GM23248 (cell line): Measurements from ENCODE around the gene LRRC45. TPM values are rescaled to one million over a fixed set of nuclear protein-coding genes. Genes with fewer than 3 reads are reported as not detected.

Source experiments
- DNase-seq: peaks from one replicate; pipeline ENCODE4 v3.0.0-alpha.2; 2015
- H2AFZ ChIP-seq: fragments of 200-600 bp; sonication (generic); 2 replicates; pipeline ENCODE4 v1.6.1; 2016; ENCODE audit warnings: antibody characterized with exemption
- H3F3A ChIP-seq: fragments of 200-600 bp; sonication (generic); 2 replicates; pipeline ENCODE4 v1.6.1; 2016; ENCODE audit warnings: mild to moderate bottlenecking, antibody characterized with exemption, mixed run types; ENCODE audit not compliant: insufficient read depth
- H3K27ac ChIP-seq: fragments of 200-600 bp; sonication (generic); 2 replicates; pipeline ENCODE4 v1.5.1; 2016; ENCODE audit warnings: mild to moderate bottlenecking
- H3K27me3 ChIP-seq: fragments of 200-600 bp; sonication (generic); replicated peaks from 2 replicates; pipeline ENCODE4 v1.6.1; 2016; ENCODE audit warnings: mild to moderate bottlenecking; ENCODE audit not compliant: insufficient read depth
- H3K36me3 ChIP-seq: fragments of 200-600 bp; sonication (generic); 2 replicates; pipeline ENCODE4 v1.6.1; 2016; ENCODE audit warnings: low read depth, mild to moderate bottlenecking
- H3K4me1 ChIP-seq: fragments of 200-600 bp; sonication (generic); 2 replicates; pipeline ENCODE4 v1.6.1; 2016; ENCODE audit warnings: mild to moderate bottlenecking; ENCODE audit not compliant: insufficient read depth
- H3K4me2 ChIP-seq: fragments of 200-600 bp; sonication (generic); one replicate; pipeline ENCODE4 v1.6.1; 2016; ENCODE audit warnings: mild to moderate bottlenecking; ENCODE audit not compliant: unreplicated experiment
- H3K4me3 ChIP-seq: fragments of 200-600 bp; sonication (generic); 2 replicates; pipeline ENCODE4 v1.5.1; 2016; ENCODE audit warnings: mild to moderate bottlenecking
- H3K79me2 ChIP-seq: fragments of 200-600 bp; sonication (generic); 2 replicates; pipeline ENCODE4 v1.6.1; 2016; ENCODE audit warnings: mild to moderate bottlenecking; ENCODE audit not compliant: insufficient read depth
- H3K9ac ChIP-seq: fragments of 200-600 bp; sonication (generic); 2 replicates; pipeline ENCODE4 v1.6.1; 2016; ENCODE audit warnings: mild to moderate bottlenecking
- H3K9me2 ChIP-seq: fragments of 200-600 bp; sonication (generic); 2 replicates; pipeline ENCODE4 v1.6.1; 2016; ENCODE audit warnings: mixed run types, mild to moderate bottlenecking, moderate library complexity; ENCODE audit not compliant: insufficient read depth
- H3K9me3 ChIP-seq: fragments of 200-600 bp; sonication (generic); one replicate; pipeline ENCODE4 v1.6.1; 2017; ENCODE audit warnings: low read depth
- H4K20me1 ChIP-seq: fragments of 200-600 bp; sonication (generic); 2 replicates; pipeline ENCODE4 v1.6.0; 2016; ENCODE audit not compliant: insufficient read depth
- EZH2 ChIP-seq: fragments of 200-600 bp; sonication (generic); IDR thresholded peaks from 2 replicates; pipeline ENCODE4 v1.6.1; 2018; ENCODE audit warnings: antibody characterized with exemption, mild to moderate bottlenecking; ENCODE audit not compliant: insufficient read depth, poor library complexity, severe bottlenecking
- EZH2phosphoT487 ChIP-seq: fragments of 200-600 bp; sonication (generic); IDR thresholded peaks from 2 replicates; pipeline ENCODE4 v1.6.1; 2018; ENCODE audit warnings: antibody characterized with exemption, moderate library complexity, mild to moderate bottlenecking, low read depth; ENCODE audit not compliant: insufficient read depth
- WGBS, 2 experiments: methylation state at CpG; one replicate each; pipeline ENCODE4 v1.1.6; 2015 to 2017; ENCODE audit warnings: low lambda C conversion rate in 2 of 2, low coverage in 1 of 2; ENCODE audit errors: missing lambda C conversion rate in 2 of 2; 5-methylcytosine and 5-hydroxymethylcytosine counted together
- in situ Hi-C: fragments of 300-500 bp; cut with MboI; formaldehyde crosslinking; loops from 2 replicates; pipeline ENCODE4 v1.15.0; 2020
- polyA plus RNA-seq: library from polyadenylated mRNA; unstranded; fragments of >200 nt; fragmentation: Nextera tagmentation; extraction: Ambion mirVana; gene quantifications from 2 replicates; pipeline ENCODE4 v1.2.1, GENCODE V29; 2016
- total RNA-seq: library from RNA; depleted of rRNA; stranded (reverse); fragments of >200 nt; shearing (Covaris generic); gene quantifications from 2 replicates; pipeline ENCODE4 v1.2.3, GENCODE V29; 2014

The LRRC45 gene
- total and polyA plus RNA-seq, 2 experiments from 2014 or later, result 4.5 to 14.8 TPM

DNA sequence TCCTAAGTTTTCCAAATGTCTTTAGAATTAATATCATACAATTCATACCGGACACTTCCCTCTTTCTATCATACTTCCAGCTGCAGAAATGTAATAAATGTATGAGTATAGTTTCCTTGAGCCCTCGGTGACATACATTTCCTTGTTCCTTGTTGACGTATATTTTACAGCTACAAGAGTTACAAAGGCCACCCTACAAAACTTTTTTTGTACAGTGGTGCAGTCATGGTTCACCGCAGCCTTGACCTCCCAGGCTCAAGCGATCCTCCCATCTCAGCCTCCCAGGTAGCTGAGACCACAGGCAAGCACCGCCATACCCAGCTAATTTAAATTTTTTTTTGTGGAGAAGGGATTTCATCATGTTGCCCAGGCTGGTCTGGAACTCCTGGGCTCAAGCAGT lies 49.7 kb downstream of the LRRC45 start:
- H3K4me1 ChIP-seq, result no peaks in the 10 kb centered on the region
- H3K27me3 ChIP-seq, result no peaks in the 10 kb centered on the region
- H3K4me3 ChIP-seq, result no peak overlapping the region
- H3F3A ChIP-seq, result peaks cover 4% of the 10 kb centered on the region; the same call in 1 of the 2 replicates
- no peak overlapping the region for H3K27ac ChIP-seq
- H3K4me2 ChIP-seq, result no peak overlapping the region
- no peak for DNase-seq
- no peaks in the 10 kb centered on the region for H3K36me3 ChIP-seq
- no peaks in the 10 kb centered on the region for H3K79me2 ChIP-seq
- no peaks in the 10 kb centered on the region for H4K20me1 ChIP-seq
- no peak overlapping the region for H2AFZ ChIP-seq
- no peaks in the 10 kb centered on the region for H3K9me2 ChIP-seq
- H3K9me3 ChIP-seq, result no peaks in the 10 kb centered on the region
- WGBS, 2 experiments, result 81 to 91% methylated on average over 6 of the region's 6 CpGs
- in situ Hi-C loops, result no loop called here
- TF ChIP-seq EZH2phosphoT487 (no peak), EZH2 (no peak)
- H3K9ac ChIP-seq, result no peak overlapping the region

DNA sequence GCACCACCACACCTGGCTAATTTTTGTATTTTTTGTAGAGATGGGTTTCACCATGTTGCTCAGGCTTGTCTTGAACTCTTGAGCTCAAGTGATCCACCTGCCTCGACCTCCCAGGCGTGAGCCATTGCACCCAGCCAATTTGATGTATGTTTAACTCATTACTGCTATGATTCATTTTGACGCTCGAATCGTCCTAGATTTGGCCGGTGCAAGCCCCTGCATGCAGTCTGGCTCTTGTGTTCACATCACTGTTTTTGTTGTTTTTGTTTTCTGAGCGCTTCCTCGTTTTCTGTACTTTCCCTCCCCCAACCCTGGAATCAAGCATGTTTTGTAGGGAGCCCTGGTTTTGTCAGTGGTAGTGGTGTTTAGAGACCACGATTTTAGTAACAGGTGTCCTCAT lies 50.3 kb downstream of the LRRC45 start:
- Histone ChIP-seq H3K9me3 (no peaks in the 10 kb centered on the region), H3K36me3 (no peaks in the 10 kb centered on the region), H4K20me1 (no peaks in the 10 kb centered on the region), H3K27ac (no peak overlapping the region), H3K4me2 (no peak overlapping the region), H3K27me3 (no peaks in the 10 kb centered on the region), H2AFZ (no peak overlapping the region), H3K9me2 (no peaks in the 10 kb centered on the region), H3K4me3 (no peak overlapping the region), H3K4me1 (no peaks in the 10 kb centered on the region), H3K9ac (no peak overlapping the region), H3F3A (peaks cover 4% of the 10 kb centered on the region; the same call in 1 of the 2 replicates), H3K79me2 (no peaks in the 10 kb centered on the region)
- in situ Hi-C loops, result no loop called here
- TF ChIP-seq EZH2phosphoT487 (no peak), EZH2 (no peak)
- WGBS, 2 experiments, result 70 to 78% methylated on average over 9 of the region's 9 CpGs
- DNase-seq, result no peak

DNA sequence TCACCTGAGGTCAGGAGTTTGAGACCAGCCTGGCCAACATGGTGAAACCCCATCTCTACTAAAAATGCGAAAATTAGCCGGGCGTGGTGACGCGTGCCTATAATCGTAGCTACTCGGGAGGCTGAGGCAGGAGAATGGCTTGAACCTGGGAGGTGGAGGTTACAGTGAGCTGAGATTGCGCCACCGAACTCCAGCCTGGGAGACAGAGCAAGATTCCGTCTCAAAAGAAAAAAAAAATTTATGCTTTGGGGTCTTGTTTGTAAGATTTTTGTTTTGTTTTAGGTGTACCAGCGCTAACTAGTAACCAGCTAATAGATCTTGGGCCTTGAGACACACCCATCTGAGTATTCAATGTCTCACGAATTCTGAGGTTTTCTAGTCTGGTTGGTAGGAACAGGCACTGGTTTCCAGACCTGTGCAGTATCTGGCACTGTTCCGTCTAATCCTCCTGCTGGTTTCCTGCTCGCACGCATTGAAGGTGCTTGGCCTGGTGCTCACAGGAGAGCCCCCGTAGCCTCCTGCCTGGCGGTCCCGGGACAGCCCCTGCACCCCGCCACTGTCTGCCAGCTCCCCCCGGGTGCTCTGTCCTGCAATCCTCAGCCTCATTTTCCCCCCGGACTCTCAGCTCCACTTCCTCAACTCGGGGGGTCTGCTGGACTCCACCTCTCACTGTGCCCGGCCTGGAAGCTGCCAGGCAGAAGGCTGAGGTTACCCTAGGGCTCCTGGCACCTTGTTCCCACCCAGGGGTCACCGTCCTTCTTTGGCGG lies 53.1 kb downstream of the LRRC45 start:
- H3K9me3 ChIP-seq, result no peaks in the 10 kb centered on the region
- no peaks in the 10 kb centered on the region for H3K9me2 ChIP-seq
- H3K36me3 ChIP-seq, result no peaks in the 10 kb centered on the region
- no peak overlapping the region for H3K9ac ChIP-seq
- H3K4me1 ChIP-seq, result no peaks in the 10 kb centered on the region
- H3K4me2 ChIP-seq, result no peak overlapping the region
- H2AFZ ChIP-seq, result no peak overlapping the region
- H3K79me2 ChIP-seq, result no peaks in the 10 kb centered on the region
- 79 to 90% methylated on average over 23 to 25 of the region's 25 CpGs for WGBS, 2 experiments
- peaks cover 4% of the 10 kb centered on the region; the same call in 1 of the 2 replicates for H3F3A ChIP-seq
- TF ChIP-seq EZH2 (no peak), EZH2phosphoT487 (no peak)
- in situ Hi-C loops, result no loop called here
- H4K20me1 ChIP-seq, result no peaks in the 10 kb centered on the region
- no peaks in the 10 kb centered on the region for H3K27me3 ChIP-seq
- H3K4me3 ChIP-seq, result no peak overlapping the region
- no peak overlapping the region for H3K27ac ChIP-seq
- no peak for DNase-seq

DNA sequence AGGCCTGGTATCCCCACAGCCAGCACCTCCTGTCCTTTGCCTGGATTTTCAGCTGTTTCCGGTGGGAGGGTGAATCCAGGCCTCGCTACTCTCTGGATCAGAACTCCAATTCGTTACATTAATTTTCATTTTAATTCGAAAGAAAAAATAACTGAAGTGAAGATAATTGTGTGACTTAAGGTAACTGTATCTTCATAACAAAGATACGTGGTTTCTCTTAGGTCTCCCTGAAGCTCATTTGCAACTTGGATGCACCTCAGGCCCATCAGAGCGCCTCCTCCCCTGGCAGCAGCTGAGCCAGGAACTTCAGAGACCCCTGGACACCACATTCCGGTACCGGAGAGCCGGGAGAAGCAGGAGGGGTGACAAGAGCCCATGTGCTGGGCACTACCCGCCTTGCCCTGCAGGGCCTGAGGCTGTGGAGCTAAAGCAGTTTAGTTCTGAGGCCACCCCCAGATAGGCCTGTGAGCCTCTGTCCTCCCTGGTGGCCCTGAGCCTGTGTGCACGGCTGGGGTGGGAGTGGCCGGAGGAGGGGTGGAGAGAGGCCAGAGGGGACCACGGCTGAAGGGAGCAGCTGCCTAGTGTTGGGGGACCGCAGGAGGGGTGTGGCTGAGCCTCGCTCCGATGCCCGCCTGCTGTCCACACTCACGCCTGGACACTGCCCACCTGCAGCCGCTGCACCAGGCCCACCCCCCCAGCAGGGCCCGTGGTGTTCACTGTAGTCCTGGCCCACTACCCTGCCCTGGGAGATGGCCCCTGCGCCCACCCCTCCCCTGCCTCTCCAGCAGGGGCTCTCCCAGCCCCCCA lies 53.9 kb downstream of the LRRC45 start:
- no peaks in the 10 kb centered on the region for H3K36me3 ChIP-seq
- 65 to 72% methylated on average over 12 to 21 of the region's 21 CpGs for WGBS, 2 experiments
- no peak overlapping the region for H3K4me3 ChIP-seq
- peaks cover 4% of the 10 kb centered on the region; the same call in 1 of the 2 replicates for H3F3A ChIP-seq
- TF ChIP-seq EZH2 (no peak), EZH2phosphoT487 (no peak)
- H3K4me1 ChIP-seq, result no peaks in the 10 kb centered on the region
- H3K9me2 ChIP-seq, result no peaks in the 10 kb centered on the region
- no peaks in the 10 kb centered on the region for H3K9me3 ChIP-seq
- no peaks in the 10 kb centered on the region for H3K79me2 ChIP-seq
- no peak overlapping the region for H2AFZ ChIP-seq
- no peak overlapping the region for H3K27ac ChIP-seq
- no peaks in the 10 kb centered on the region for H4K20me1 ChIP-seq
- no peaks in the 10 kb centered on the region for H3K27me3 ChIP-seq
- in situ Hi-C loops, result no loop called here
- H3K9ac ChIP-seq, result no peak overlapping the region
- DNase-seq, result no peak
- no peak overlapping the region for H3K4me2 ChIP-seq
